ENCODE measurements around the gene GBP2.

The GBP2 gene

GRCh38 chr1:89100412-89100811 lies 25.5 kb downstream of the GBP2 start:
- no peak for TF ChIP-seq CTCF (IDR thresholded peaks at IDR 0.05; ENCODE audit: insufficient read depth, low read length, poor library complexity, severe bottlenecking)
- no peak for DNase-seq (ENCODE audit: extremely low read depth, insufficient read length)

GRCh38 chr1:89098857-89099256 lies 27.1 kb downstream of the GBP2 start:
- no peak for TF ChIP-seq CTCF (IDR thresholded peaks at IDR 0.05; ENCODE audit: insufficient read depth, low read length, poor library complexity, severe bottlenecking)
- no peaks in the 10 kb centered on the region for H3K36me3 ChIP-seq (ENCODE audit: control insufficient read depth, insufficient read depth, low read length)
- H3K27me3 ChIP-seq (replicated peaks; ENCODE audit: control insufficient read depth, insufficient read depth, low read length): no peaks in the 10 kb centered on the region
- DNase-seq (ENCODE audit: extremely low read depth, insufficient read length): no peak
- no peak overlapping the region for H3K4me3 ChIP-seq (replicated peaks; ENCODE audit: low read depth, low read length)

More at GRCh38 chr1:89100412-89100811, 25.5 kb downstream of the GBP2 start:
- no peaks in the 10 kb centered on the region for H3K36me3 ChIP-seq (ENCODE audit: control insufficient read depth, insufficient read depth, low read length)
- no peak overlapping the region for H3K4me3 ChIP-seq (replicated peaks; ENCODE audit: low read depth, low read length)
- H3K27me3 ChIP-seq (replicated peaks; ENCODE audit: control insufficient read depth, insufficient read depth, low read length): no peaks in the 10 kb centered on the region

- H3K4me3 ChIP-seq (replicated peaks; ENCODE audit: low read depth, low read length): no peak overlapping the region
- TF ChIP-seq CTCF (IDR thresholded peaks at IDR 0.05; ENCODE audit: insufficient read depth, low read length, poor library complexity, severe bottlenecking): no peak
- no peaks in the 10 kb centered on the region for H3K36me3 ChIP-seq (ENCODE audit: control insufficient read depth, insufficient read depth, low read length)
- no peak for DNase-seq (ENCODE audit: extremely low read depth, insufficient read length)
- no peaks in the 10 kb centered on the region for H3K27me3 ChIP-seq (replicated peaks; ENCODE audit: control insufficient read depth, insufficient read depth, low read length)
Measured at GRCh38 chr1:89095737-89096136, 30.2 kb downstream of the GBP2 start.

GRCh38 chr1:89089962-89090361 lies 36.0 kb downstream of the GBP2 start:
- no peak for DNase-seq (ENCODE audit: extremely low read depth, insufficient read length)
- Histone ChIP-seq H3K4me3 (replicated peaks; ENCODE audit: low read depth, low read length) (no peak overlapping the region), H3K27me3 (replicated peaks; ENCODE audit: control insufficient read depth, insufficient read depth, low read length) (no peaks in the 10 kb centered on the region), H3K36me3 (ENCODE audit: control insufficient read depth, insufficient read depth, low read length) (no peaks in the 10 kb centered on the region)
- no peak for TF ChIP-seq CTCF (IDR thresholded peaks at IDR 0.05; ENCODE audit: insufficient read depth, low read length, poor library complexity, severe bottlenecking)

- Histone ChIP-seq H3K27me3 (replicated peaks; ENCODE audit: control insufficient read depth, insufficient read depth, low read length) (no peaks in the 10 kb centered on the region), H3K36me3 (ENCODE audit: control insufficient read depth, insufficient read depth, low read length) (no peaks in the 10 kb centered on the region), H3K4me3 (replicated peaks; ENCODE audit: low read depth, low read length) (no peak overlapping the region)
- TF ChIP-seq CTCF (IDR thresholded peaks at IDR 0.05; ENCODE audit: insufficient read depth, low read length, poor library complexity, severe bottlenecking): no peak
- no peak for DNase-seq (ENCODE audit: extremely low read depth, insufficient read length)
Measured at GRCh38 chr1:89088572-89088971, 37.3 kb downstream of the GBP2 start.

GRCh38 chr1:89087241-89087640 lies 38.7 kb downstream of the GBP2 start:
- Histone ChIP-seq H3K36me3 (ENCODE audit: control insufficient read depth, insufficient read depth, low read length) (no peaks in the 10 kb centered on the region), H3K27me3 (replicated peaks; ENCODE audit: control insufficient read depth, insufficient read depth, low read length) (no peaks in the 10 kb centered on the region), H3K4me3 (replicated peaks; ENCODE audit: low read depth, low read length) (no peak overlapping the region)
- no peak for TF ChIP-seq CTCF (IDR thresholded peaks at IDR 0.05; ENCODE audit: insufficient read depth, low read length, poor library complexity, severe bottlenecking)
- DNase-seq (ENCODE audit: extremely low read depth, insufficient read length): no peak
